BJ (cell line): ENCODE measurements around the gene GLYR1. TPM values are rescaled to one million over a fixed set of nuclear protein-coding genes. Genes with fewer than 3 reads are reported as not detected.

Experiments
- CTCF ChIA-PET: fragments of 350-600 bp; formaldehyde crosslinking; extraction: SDS; loops from one replicate; lab custom pipeline; 2021; ENCODE audit warnings: antibody characterized with exemption, inconsistent platforms; lab: Yijun Ruan, JAX
- POLR2A ChIA-PET: fragments of 300-600 bp; sonication (Branson Sonifier 250); formaldehyde crosslinking; extraction: SDS; loops from one replicate; lab custom pipeline; 2021; ENCODE audit warnings: antibody characterized with exemption; lab: Charles Lee
- DNase-seq: peaks from one replicate; pipeline ENCODE4 v3.0.0-alpha.2; 2011; ENCODE audit warnings: low read depth
- H3K27me3 ChIP-seq: 2 replicates; pipeline ENCODE4 v1.6.0; 2011; ENCODE audit warnings: low read length; ENCODE audit not compliant: control insufficient read depth, insufficient read depth
- H3K36me3 ChIP-seq: 2 replicates; pipeline ENCODE4 v1.5.1; 2011; ENCODE audit warnings: low read length; ENCODE audit not compliant: control insufficient read depth, insufficient read depth
- H3K4me3 ChIP-seq: 2 replicates; pipeline ENCODE4 v1.5.1; 2011; ENCODE audit warnings: low read depth, mild to moderate bottlenecking, control low read depth, low read length
- CTCF ChIP-seq: IDR thresholded peaks from 2 replicates; pipeline ENCODE4 v1.5.1; 2011; ENCODE audit warnings: low read depth, mild to moderate bottlenecking, control low read depth, inconsistent platforms, low read length, moderate library complexity; ENCODE audit not compliant: insufficient read depth
- polyA plus RNA-seq: library from polyadenylated mRNA; depleted of rRNA; stranded (reverse); fragments of >200 nt; gene quantifications from 2 replicates; pipeline ENCODE4 v1.2.3, GENCODE V29; 2011

Gene GLYR1
- polyA plus RNA-seq, 1 experiment = 41.6 TPM

- DNase-seq = peak; percentile 49
- CTCF ChIA-PET = interaction anchor here (0.7 to 1.3 kb wide), 3 partner anchors 20 to 153 kb away, joined by 3 read pairs; no protein-coding TSS in a partner anchor
- Histone ChIP-seq H3K36me3 (peaks cover 12% of the 10 kb centered on the region), H3K4me3 (peak overlapping the region; percentile 54), H3K27me3 (no peaks in the 10 kb centered on the region)
- POLR2A ChIA-PET = interaction anchor here (0.5 to 1.0 kb wide), 3 partner anchors 66 to 148 kb away, joined by 3 to 5 read pairs (median 3); partner anchors contain the start of genes ANKS3 and DNAAF8
- TF ChIP-seq CTCF = no peak
These were observed 44.3 kb downstream of the GLYR1 start for GRCh38 chr16:4802659-4803287.

GRCh38 chr16:4801962-4802658 lies 45.0 kb downstream of the GLYR1 start, which contains the start of gene ROGDI:
Gene ROGDI (minus strand): TSS chr16:4802633. CDS start chr16:4802571, 62 bp downstream.
- DNase-seq = no peak
- POLR2A ChIA-PET = interaction anchor here (0.5 kb wide), 1 partner anchor 68 kb away, joined by 5 read pairs; the partner anchor contains the start of genes ANKS3 and DNAAF8
- Histone ChIP-seq H3K27me3 (no peaks in the 10 kb centered on the region), H3K4me3 (peak within 1 kb of the TSS; percentile 54), H3K36me3 (peaks cover 9% of the 10 kb centered on the region)
- CTCF ChIA-PET = interaction anchor here (1.3 kb wide), 1 partner anchor 37 kb away, joined by 3 read pairs; no protein-coding TSS in a partner anchor
- no peak for TF ChIP-seq CTCF

GRCh38 chr16:4801051-4801961 lies 45.8 kb downstream of the GLYR1 start:
- H3K36me3 ChIP-seq = peaks cover 9% of the 10 kb centered on the region
- H3K4me3 ChIP-seq = peak overlapping the region; percentile 54
- DNase-seq = no peak
- TF ChIP-seq CTCF = no peak
- H3K27me3 ChIP-seq = no peaks in the 10 kb centered on the region
- CTCF ChIA-PET = no interaction called here
- POLR2A ChIA-PET = no interaction called here

GRCh38 chr16:4800290-4801041 lies 46.6 kb downstream of the GLYR1 start:
- Histone ChIP-seq H3K4me3 (no peak overlapping the region), H3K27me3 (no peaks in the 10 kb centered on the region), H3K36me3 (peaks cover 9% of the 10 kb centered on the region)
- DNase-seq = no peak
- TF ChIP-seq CTCF = no peak
- CTCF ChIA-PET = interaction anchor here (0.6 kb wide), 1 partner anchor 15 kb away, joined by 4 read pairs; no protein-coding TSS in a partner anchor
- POLR2A ChIA-PET = no interaction called here
